H1 (cell line): ENCODE measurements around the gene UBE2K. TPM values are rescaled to one million over a fixed set of nuclear protein-coding genes. Genes with fewer than 3 reads are reported as not detected.

ENCODE experiments used
- CTCF ChIA-PET: fragments of 300-600 bp; sonication (Branson Sonifier 250); formaldehyde crosslinking; loops from one replicate; lab custom pipeline; 2021; ENCODE audit not compliant: partially characterized antibody; lab: Charles Lee
- POLR2A ChIA-PET: fragments of 300-600 bp; sonication (Branson Sonifier 250); formaldehyde crosslinking; loops from one replicate; lab custom pipeline; 2021; ENCODE audit warnings: inconsistent platforms; ENCODE audit not compliant: partially characterized antibody; lab: Charles Lee
- DNase-seq, 2 experiments: peaks; one replicate each; pipeline versions ENCODE4 v3.0.0 to v3.0.0-alpha.2; 2010 to 2022; ENCODE audit warnings: low spot score in 2 of 2, low read depth in 1 of 2, mixed read lengths in 1 of 2
- FAIRE-seq: peaks from 2 replicates; lab custom pipeline; 2011; peaks lifted over from hg19 to GRCh38; lab: Jason Lieb, UNC
- H2AFZ ChIP-seq: 2 replicates; pipeline ENCODE4 v1.8.1; 2012; ENCODE audit warnings: low read length, inconsistent platforms
- H2AK5ac ChIP-seq: 2 replicates; pipeline ENCODE4 v1.6.1; 2013; ENCODE audit warnings: low read depth, low read length
- H2BK120ac ChIP-seq: replicated peaks from 2 replicates; pipeline ENCODE3; 2013; ENCODE audit warnings: low read depth, low read length, inconsistent platforms
- H2BK12ac ChIP-seq: 2 replicates; pipeline ENCODE4 v1.6.1; 2013; ENCODE audit warnings: low read depth, low read length
- H2BK15ac ChIP-seq: 2 replicates; pipeline ENCODE4 v1.6.1; 2013; ENCODE audit warnings: low read length
- H2BK20ac ChIP-seq: 2 replicates; pipeline ENCODE4 v1.6.1; 2013; ENCODE audit warnings: low read length
- H2BK5ac ChIP-seq: 2 replicates; pipeline ENCODE4 v1.6.1; 2013; ENCODE audit warnings: low read depth, low read length
- H3K14ac ChIP-seq: 2 replicates; pipeline ENCODE4 v1.6.1; 2013; ENCODE audit warnings: inconsistent platforms; ENCODE audit not compliant: insufficient read length
- H3K18ac ChIP-seq: 2 replicates; pipeline ENCODE4 v1.6.1; 2013; ENCODE audit warnings: low read length; ENCODE audit errors: extremely low read depth
- H3K23ac ChIP-seq: 2 replicates; pipeline ENCODE4 v1.6.1; 2013; ENCODE audit warnings: inconsistent platforms; ENCODE audit not compliant: insufficient read length
- H3K23me2 ChIP-seq: 2 replicates; pipeline ENCODE4 v1.6.1; 2013; ENCODE audit warnings: low read depth, low read length
- H3K27ac ChIP-seq: 2 replicates; pipeline ENCODE4 v1.6.1; 2011; ENCODE audit warnings: low read depth, low read length, inconsistent platforms
- H3K27me3 ChIP-seq, 4 experiments: replicated peaks in 1 of 4; 1 replicate in 1 of 4; 2 replicates in 3 of 4; pipeline versions ENCODE4 v1.6.1 to v1.8.1; 2011 to 2013; ENCODE audit warnings: low read length in 3 of 4, mild to moderate bottlenecking in 3 of 4, inconsistent platforms in 2 of 4, mixed read lengths in 2 of 4, moderate library complexity in 1 of 4; ENCODE audit not compliant: control insufficient read depth in 3 of 4, insufficient read depth in 3 of 4; ENCODE audit errors: extremely low read depth in 1 of 4
- H3K36me3 ChIP-seq, 4 experiments: 2 replicates each; pipeline versions ENCODE4 v1.6.1 to v1.8.1; 2011 to 2013; ENCODE audit warnings: mild to moderate bottlenecking in 4 of 4, low read length in 3 of 4, moderate library complexity in 2 of 4, control low read depth in 1 of 4, inconsistent platforms in 1 of 4; ENCODE audit not compliant: insufficient read depth in 4 of 4, control insufficient read depth in 2 of 4
- H3K4ac ChIP-seq: replicated peaks from 2 replicates; pipeline ENCODE3; 2013; ENCODE audit warnings: low read length, low read depth, mixed read lengths, inconsistent platforms; ENCODE audit not compliant: insufficient read length
- H3K4me1 ChIP-seq, 4 experiments: replicated peaks in 1 of 4; 1 replicate in 1 of 4; 2 replicates in 3 of 4; pipeline versions ENCODE4 v1.6.1 to v1.8.1; 2011 to 2013; ENCODE audit warnings: low read length in 3 of 4, inconsistent platforms in 2 of 4, mixed read lengths in 1 of 4; ENCODE audit not compliant: insufficient read depth in 4 of 4, control insufficient read depth in 3 of 4
- H3K4me2 ChIP-seq, 2 experiments: 2 replicates each; pipeline versions ENCODE4 v1.6.1 to v1.8.1; 2011 to 2013; ENCODE audit warnings: low read depth in 2 of 2, low read length in 2 of 2, control low read depth in 1 of 2, inconsistent platforms in 1 of 2, mild to moderate bottlenecking in 1 of 2; ENCODE audit not compliant: insufficient read depth in 1 of 2
- H3K4me3 ChIP-seq, 4 experiments: fragments of 200-600, 300-600 bp in 1 of 4; sonication (generic), shearing (Covaris generic), sonication (Bioruptor Twin) in 1 of 4; 2 replicates each; pipeline versions ENCODE4 v1.5.1 to v1.8.1; 2011 to 2016; ENCODE audit warnings: low read length in 4 of 4, low read depth in 3 of 4, control low read depth in 2 of 4, inconsistent platforms in 2 of 4, mild to moderate bottlenecking in 2 of 4, mixed read lengths in 1 of 4, moderate library complexity in 1 of 4; ENCODE audit not compliant: insufficient read depth in 2 of 4; ENCODE audit errors: extremely low read depth in 1 of 4
- H3K56ac ChIP-seq: replicated peaks from 2 replicates; pipeline ENCODE3; 2013; ENCODE audit warnings: low read depth, mild to moderate bottlenecking, mixed read lengths, low read length, inconsistent platforms; ENCODE audit not compliant: insufficient read length
- H3K79me1 ChIP-seq: 2 replicates; pipeline ENCODE4 v1.6.1; 2013; ENCODE audit warnings: low read depth, low read length, control low read depth
- H3K79me2 ChIP-seq, 2 experiments: 2 replicates each; pipeline versions ENCODE4 v1.6.1 to v1.8.1; 2012 to 2013; ENCODE audit warnings: low read length in 2 of 2, mild to moderate bottlenecking in 2 of 2, inconsistent platforms in 1 of 2; ENCODE audit not compliant: insufficient read depth in 2 of 2, control insufficient read depth in 1 of 2
- H3K9ac ChIP-seq, 4 experiments: replicated peaks in 1 of 4; 1 replicate in 1 of 4; 2 replicates in 3 of 4; pipeline versions ENCODE4 v1.6.1 to v1.8.1; 2011 to 2013; ENCODE audit warnings: low read depth in 3 of 4, low read length in 3 of 4, control low read depth in 2 of 4, mild to moderate bottlenecking in 2 of 4, moderate library complexity in 2 of 4, inconsistent platforms in 1 of 4; ENCODE audit errors: extremely low read depth in 1 of 4
- H3K9me3 ChIP-seq, 2 experiments: 2 replicates each; pipeline versions ENCODE4 v1.6.1 to v1.8.1; 2012 to 2013; ENCODE audit warnings: mild to moderate bottlenecking in 2 of 2, moderate library complexity in 2 of 2, control low read depth in 1 of 2, inconsistent platforms in 1 of 2, low read depth in 1 of 2, low read length in 1 of 2, mixed read lengths in 1 of 2; ENCODE audit not compliant: insufficient read depth in 2 of 2
- H4K20me1 ChIP-seq, 2 experiments: replicated peaks in 1 of 2; 2 replicates each; pipeline versions ENCODE3 to v1.8.1; 2011 to 2013; ENCODE audit warnings: inconsistent platforms in 2 of 2, low read length in 2 of 2, mild to moderate bottlenecking in 1 of 2; ENCODE audit not compliant: insufficient read depth in 2 of 2, control insufficient read depth in 1 of 2
- H4K5ac ChIP-seq: 2 replicates; pipeline ENCODE4 v1.6.1; 2013; ENCODE audit warnings: low read length, low read depth, mixed read lengths, inconsistent platforms; ENCODE audit not compliant: insufficient read length
- H4K8ac ChIP-seq: 2 replicates; pipeline ENCODE4 v1.8.0; 2013; ENCODE audit warnings: mild to moderate bottlenecking, moderate library complexity, low read length, inconsistent platforms; ENCODE audit not compliant: insufficient read depth; ENCODE audit errors: extremely low read depth
- H4K91ac ChIP-seq: replicated peaks from 2 replicates; pipeline ENCODE3; 2013; ENCODE audit warnings: low read length, mixed read lengths, inconsistent platforms; ENCODE audit not compliant: insufficient read length
- ATF2 ChIP-seq: IDR thresholded peaks from 2 replicates; pipeline ENCODE4 v1.6.1; 2012; ENCODE audit warnings: low read length, inconsistent platforms
- CTBP2 ChIP-seq: IDR thresholded peaks from 2 replicates; pipeline ENCODE4 v1.7.0; 2011; ENCODE audit warnings: borderline replicate concordance, mild to moderate bottlenecking, moderate library complexity, mixed read lengths, low read length; ENCODE audit not compliant: insufficient read depth, insufficient read length
- EZH2 ChIP-seq: fragments of 200-600 bp; sonication (generic); IDR thresholded peaks from 2 replicates; pipeline ENCODE4 v1.7.1; 2012; ENCODE audit warnings: low read depth, mild to moderate bottlenecking, moderate library complexity, low read length, inconsistent platforms; ENCODE audit not compliant: severe bottlenecking
- GABPA ChIP-seq: IDR thresholded peaks from 2 replicates; pipeline ENCODE4 v1.6.1; 2011; ENCODE audit warnings: mild to moderate bottlenecking, low read length, moderate library complexity, borderline replicate concordance; ENCODE audit not compliant: insufficient read depth
- GTF2F1 ChIP-seq: IDR thresholded peaks from 2 replicates; pipeline ENCODE4 v1.6.1; 2012; ENCODE audit warnings: low read depth, low read length, improper control_type of control experiment, borderline replicate concordance
- POLR2A ChIP-seq, 2 experiments: IDR thresholded peaks; 1 replicate in 1 of 2; 2 replicates in 1 of 2; pipeline ENCODE4 v1.6.1; 2011; ENCODE audit warnings: low read depth in 2 of 2, low read length in 2 of 2, mild to moderate bottlenecking in 2 of 2; ENCODE audit errors: control extremely low read depth in 1 of 2
- RAD21 ChIP-seq, 2 experiments: IDR thresholded peaks in 1 of 2; conservative IDR thresholded peaks in 1 of 2; 2 replicates each; pipeline ENCODE4 v1.6.1; 2011; ENCODE audit warnings: low read depth in 2 of 2, low read length in 2 of 2, improper control_type of control experiment in 1 of 2, inconsistent platforms in 1 of 2, mild to moderate bottlenecking in 1 of 2, moderate library complexity in 1 of 2
- SAP30 ChIP-seq: fragments of 300-600 bp; sonication (generic); IDR thresholded peaks from 2 replicates; pipeline ENCODE4 v1.7.1; 2012; ENCODE audit warnings: low read length, moderate library complexity, mild to moderate bottlenecking, inconsistent platforms; ENCODE audit not compliant: insufficient read depth, insufficient replicate concordance
- SIN3A ChIP-seq, 2 experiments: IDR thresholded peaks in 1 of 2; conservative IDR thresholded peaks in 1 of 2; 2 replicates each; pipeline ENCODE4 v1.6.1; 2011 to 2012; ENCODE audit warnings: low read length in 2 of 2, improper control_type of control experiment in 1 of 2, low read depth in 1 of 2, mild to moderate bottlenecking in 1 of 2
- SRF ChIP-seq: IDR thresholded peaks from 2 replicates; pipeline ENCODE4 v1.6.1; 2011; ENCODE audit warnings: mild to moderate bottlenecking, low read depth, low read length, moderate library complexity
- WGBS, 2 experiments: shearing (Covaris generic) in 1 of 2; methylation state at CpG; one replicate each; pipeline versions ENCODE4 v1.1.6 to v1.1.7; 2013 to 2015; ENCODE audit warnings: low lambda C conversion rate in 2 of 2, mixed read lengths in 2 of 2, inconsistent platforms in 1 of 2, low coverage in 1 of 2, missing lambda C conversion rate in 1 of 2; ENCODE audit not compliant: insufficient replicate concordance in 2 of 2, insufficient coverage in 1 of 2, insufficient read length in 1 of 2; ENCODE audit errors: extremely low coverage in 1 of 2, missing lambda C conversion rate in 1 of 2; 5-methylcytosine and 5-hydroxymethylcytosine counted together
- polyA plus RNA-seq, 7 experiments: library from polyadenylated mRNA; depleted of rRNA in 3 of 7; stranded (reverse) in 5 of 7; unstranded in 2 of 7; fragments of >200 nt in 5 of 7; fragments of 200-250 nt in 2 of 7; gene quantifications; 1 replicate in 5 of 7; 2 replicates in 1 of 7; 4 replicates in 1 of 7; pipeline versions ENCODE4 v1.2.1 to v1.2.3, GENCODE V29; 2011 to 2013; ENCODE audit warnings: missing spikeins in 2 of 7, mixed read lengths in 2 of 7
- total RNA-seq: library from RNA; stranded (reverse); fragmentation: NEBNext Ultra II Directional; extraction: Animal tissue kit (Norgen Biotek cat#: 25700); gene quantifications from 2 replicates; pipeline ENCODE4 v1.2.1, GENCODE V29; 2021

The UBE2K gene
- total and polyA plus RNA-seq, 2 of the 8 experiments (the other 6 are each of a cell fraction or from before 2014, with no cell fraction given) = 53.6 to 174 TPM

GRCh38 chr4:39700554-39700953, 2.6 kb downstream of the UBE2K start:
- FAIRE-seq (no peak), DNase-seq (no peak)
- Histone ChIP-seq H3K4me1 (peaks cover 0 to 9% (median 4%) of the 10 kb centered on the region in 4 experiments; a peak in 3 of 7 replicates), H4K8ac (no peak overlapping the region), H3K23ac (no peak overlapping the region), H2AK5ac (no peak overlapping the region), H2BK120ac (no peak overlapping the region), H3K4ac (no peak overlapping the region), H3K79me1 (no peaks in the 10 kb centered on the region; the same call in 1 of the 2 replicates), H3K9ac (no peak overlapping the region), H2BK5ac (no peak overlapping the region), H3K14ac (no peak overlapping the region), H4K20me1 (peaks cover 12 to 23% of the 10 kb centered on the region in 2 experiments), H3K18ac (no peak overlapping the region), H3K4me2 (peak overlapping the region; percentile 83 to 90), H2BK15ac (no peak overlapping the region), H3K27ac (no peak overlapping the region), H3K4me3 (peak overlapping the region in 3 of 4 experiments; percentile 3 to 95 (median 8); a peak in 4 of 8 replicates), H2AFZ (no peak overlapping the region), H3K56ac (no peak overlapping the region), H2BK20ac (no peak overlapping the region), H2BK12ac (no peak overlapping the region), H3K9me3 (no peaks in the 10 kb centered on the region), H3K27me3 (no peaks in the 10 kb centered on the region), H3K23me2 (peaks cover 2% of the 10 kb centered on the region; the same call in 1 of the 2 replicates), H3K36me3 (peaks cover 0 to 10% (median 2%) of the 10 kb centered on the region in 4 experiments; a peak in 3 of 8 replicates), H4K5ac (no peak overlapping the region), H3K79me2 (peaks cover 53 to 75% of the 10 kb centered on the region in 2 experiments), H4K91ac (no peak overlapping the region)
- CTCF ChIA-PET = interaction anchor here (0.9 kb wide), 1 partner anchor 51 kb away, joined by 3 read pairs; no protein-coding TSS in a partner anchor
- WGBS, 2 experiments = 91% methylated on average over 3 of the region's 3 CpGs; no CpG with 5 or more reads in 1 of the 2 experiments
- POLR2A ChIA-PET = interaction anchor here (1.3 to 4.1 kb wide), 2 partner anchors 7 to 68 kb away, joined by 3 to 26 read pairs; no protein-coding TSS in a partner anchor
- TF ChIP-seq GTF2F1 (no peak), CTBP2 (no peak), SAP30 (no peak), EZH2 (no peak), RAD21 (IDR thresholded peaks at IDR 0.05 in 1 of 2, conservative IDR thresholded peaks at IDR 0.05 in 1 of 2; ENCODE audit: low read depth in 2 of 2, low read length in 2 of 2) (no peak), GABPA (no peak), ATF2 (no peak), SRF (no peak), SIN3A (conservative IDR thresholded peaks at IDR 0.05 in 1 of 2, IDR thresholded peaks at IDR 0.05 in 1 of 2; ENCODE audit: low read depth in 1 of 2, low read length in 2 of 2) (no peak), POLR2A (IDR thresholded peaks at IDR 0.05; ENCODE audit: control extremely low read depth in 1 of 2, low read depth in 2 of 2, low read length in 2 of 2) (no peak)
